H1 (cell line): Measurements from ENCODE around the gene TEX35. TPM values are rescaled to one million over a fixed set of nuclear protein-coding genes. Genes with fewer than 3 reads are reported as not detected.

Experiments used
- CTCF ChIA-PET: fragments of 300-600 bp; sonication (Branson Sonifier 250); formaldehyde crosslinking; loops from one replicate; lab custom pipeline; 2021; ENCODE audit not compliant: partially characterized antibody; lab: Charles Lee
- POLR2A ChIA-PET: fragments of 300-600 bp; sonication (Branson Sonifier 250); formaldehyde crosslinking; loops from one replicate; lab custom pipeline; 2021; ENCODE audit warnings: inconsistent platforms; ENCODE audit not compliant: partially characterized antibody; lab: Charles Lee
- DNase-seq, 2 experiments: peaks; one replicate each; pipeline versions ENCODE4 v3.0.0 to v3.0.0-alpha.2; 2010 to 2022; ENCODE audit warnings: low spot score in 2 of 2, low read depth in 1 of 2, mixed read lengths in 1 of 2
- FAIRE-seq: peaks from 2 replicates; lab custom pipeline; 2011; peaks lifted over from hg19 to GRCh38; lab: Jason Lieb, UNC
- H2AFZ ChIP-seq: 2 replicates; pipeline ENCODE4 v1.8.1; 2012; ENCODE audit warnings: low read length, inconsistent platforms
- H2AK5ac ChIP-seq: 2 replicates; pipeline ENCODE4 v1.6.1; 2013; ENCODE audit warnings: low read depth, low read length
- H2BK120ac ChIP-seq: replicated peaks from 2 replicates; pipeline ENCODE3; 2013; ENCODE audit warnings: low read depth, low read length, inconsistent platforms
- H2BK12ac ChIP-seq: 2 replicates; pipeline ENCODE4 v1.6.1; 2013; ENCODE audit warnings: low read depth, low read length
- H2BK15ac ChIP-seq: 2 replicates; pipeline ENCODE4 v1.6.1; 2013; ENCODE audit warnings: low read length
- H2BK20ac ChIP-seq: 2 replicates; pipeline ENCODE4 v1.6.1; 2013; ENCODE audit warnings: low read length
- H2BK5ac ChIP-seq: 2 replicates; pipeline ENCODE4 v1.6.1; 2013; ENCODE audit warnings: low read depth, low read length
- H3K14ac ChIP-seq: 2 replicates; pipeline ENCODE4 v1.6.1; 2013; ENCODE audit warnings: inconsistent platforms; ENCODE audit not compliant: insufficient read length
- H3K18ac ChIP-seq: 2 replicates; pipeline ENCODE4 v1.6.1; 2013; ENCODE audit warnings: low read length; ENCODE audit errors: extremely low read depth
- H3K23ac ChIP-seq: 2 replicates; pipeline ENCODE4 v1.6.1; 2013; ENCODE audit warnings: inconsistent platforms; ENCODE audit not compliant: insufficient read length
- H3K23me2 ChIP-seq: 2 replicates; pipeline ENCODE4 v1.6.1; 2013; ENCODE audit warnings: low read depth, low read length
- H3K27ac ChIP-seq: 2 replicates; pipeline ENCODE4 v1.6.1; 2011; ENCODE audit warnings: low read depth, low read length, inconsistent platforms
- H3K27me3 ChIP-seq, 4 experiments: replicated peaks in 1 of 4; 1 replicate in 1 of 4; 2 replicates in 3 of 4; pipeline versions ENCODE4 v1.6.1 to v1.8.1; 2011 to 2013; ENCODE audit warnings: low read length in 3 of 4, mild to moderate bottlenecking in 3 of 4, inconsistent platforms in 2 of 4, mixed read lengths in 2 of 4, moderate library complexity in 1 of 4; ENCODE audit not compliant: control insufficient read depth in 3 of 4, insufficient read depth in 3 of 4; ENCODE audit errors: extremely low read depth in 1 of 4
- H3K36me3 ChIP-seq, 4 experiments: 2 replicates each; pipeline versions ENCODE4 v1.6.1 to v1.8.1; 2011 to 2013; ENCODE audit warnings: mild to moderate bottlenecking in 4 of 4, low read length in 3 of 4, moderate library complexity in 2 of 4, control low read depth in 1 of 4, inconsistent platforms in 1 of 4; ENCODE audit not compliant: insufficient read depth in 4 of 4, control insufficient read depth in 2 of 4
- H3K4ac ChIP-seq: replicated peaks from 2 replicates; pipeline ENCODE3; 2013; ENCODE audit warnings: low read length, low read depth, mixed read lengths, inconsistent platforms; ENCODE audit not compliant: insufficient read length
- H3K4me1 ChIP-seq, 4 experiments: replicated peaks in 1 of 4; 1 replicate in 1 of 4; 2 replicates in 3 of 4; pipeline versions ENCODE4 v1.6.1 to v1.8.1; 2011 to 2013; ENCODE audit warnings: low read length in 3 of 4, inconsistent platforms in 2 of 4, mixed read lengths in 1 of 4; ENCODE audit not compliant: insufficient read depth in 4 of 4, control insufficient read depth in 3 of 4
- H3K4me2 ChIP-seq, 2 experiments: 2 replicates each; pipeline versions ENCODE4 v1.6.1 to v1.8.1; 2011 to 2013; ENCODE audit warnings: low read depth in 2 of 2, low read length in 2 of 2, control low read depth in 1 of 2, inconsistent platforms in 1 of 2, mild to moderate bottlenecking in 1 of 2; ENCODE audit not compliant: insufficient read depth in 1 of 2
- H3K4me3 ChIP-seq, 4 experiments: fragments of 200-600, 300-600 bp in 1 of 4; sonication (generic), shearing (Covaris generic), sonication (Bioruptor Twin) in 1 of 4; 2 replicates each; pipeline versions ENCODE4 v1.5.1 to v1.8.1; 2011 to 2016; ENCODE audit warnings: low read length in 4 of 4, low read depth in 3 of 4, control low read depth in 2 of 4, inconsistent platforms in 2 of 4, mild to moderate bottlenecking in 2 of 4, mixed read lengths in 1 of 4, moderate library complexity in 1 of 4; ENCODE audit not compliant: insufficient read depth in 2 of 4; ENCODE audit errors: extremely low read depth in 1 of 4
- H3K56ac ChIP-seq: replicated peaks from 2 replicates; pipeline ENCODE3; 2013; ENCODE audit warnings: low read depth, mild to moderate bottlenecking, mixed read lengths, low read length, inconsistent platforms; ENCODE audit not compliant: insufficient read length
- H3K79me1 ChIP-seq: 2 replicates; pipeline ENCODE4 v1.6.1; 2013; ENCODE audit warnings: low read depth, low read length, control low read depth
- H3K79me2 ChIP-seq, 2 experiments: 2 replicates each; pipeline versions ENCODE4 v1.6.1 to v1.8.1; 2012 to 2013; ENCODE audit warnings: low read length in 2 of 2, mild to moderate bottlenecking in 2 of 2, inconsistent platforms in 1 of 2; ENCODE audit not compliant: insufficient read depth in 2 of 2, control insufficient read depth in 1 of 2
- H3K9ac ChIP-seq, 4 experiments: replicated peaks in 1 of 4; 1 replicate in 1 of 4; 2 replicates in 3 of 4; pipeline versions ENCODE4 v1.6.1 to v1.8.1; 2011 to 2013; ENCODE audit warnings: low read depth in 3 of 4, low read length in 3 of 4, control low read depth in 2 of 4, mild to moderate bottlenecking in 2 of 4, moderate library complexity in 2 of 4, inconsistent platforms in 1 of 4; ENCODE audit errors: extremely low read depth in 1 of 4
- H3K9me3 ChIP-seq, 2 experiments: 2 replicates each; pipeline versions ENCODE4 v1.6.1 to v1.8.1; 2012 to 2013; ENCODE audit warnings: mild to moderate bottlenecking in 2 of 2, moderate library complexity in 2 of 2, control low read depth in 1 of 2, inconsistent platforms in 1 of 2, low read depth in 1 of 2, low read length in 1 of 2, mixed read lengths in 1 of 2; ENCODE audit not compliant: insufficient read depth in 2 of 2
- H4K20me1 ChIP-seq, 2 experiments: replicated peaks in 1 of 2; 2 replicates each; pipeline versions ENCODE3 to v1.8.1; 2011 to 2013; ENCODE audit warnings: inconsistent platforms in 2 of 2, low read length in 2 of 2, mild to moderate bottlenecking in 1 of 2; ENCODE audit not compliant: insufficient read depth in 2 of 2, control insufficient read depth in 1 of 2
- H4K5ac ChIP-seq: 2 replicates; pipeline ENCODE4 v1.6.1; 2013; ENCODE audit warnings: low read length, low read depth, mixed read lengths, inconsistent platforms; ENCODE audit not compliant: insufficient read length
- H4K8ac ChIP-seq: 2 replicates; pipeline ENCODE4 v1.8.0; 2013; ENCODE audit warnings: mild to moderate bottlenecking, moderate library complexity, low read length, inconsistent platforms; ENCODE audit not compliant: insufficient read depth; ENCODE audit errors: extremely low read depth
- H4K91ac ChIP-seq: replicated peaks from 2 replicates; pipeline ENCODE3; 2013; ENCODE audit warnings: low read length, mixed read lengths, inconsistent platforms; ENCODE audit not compliant: insufficient read length
- ASH2L ChIP-seq: fragments of 200-600, 300-600 bp; sonication (generic); IDR thresholded peaks from one replicate; pipeline ENCODE4 v1.7.1; 2017; ENCODE audit warnings: low read length
- CBX8 ChIP-seq: fragments of 300-800, 300-1000 bp; sonication (generic); IDR thresholded peaks from 2 replicates; pipeline ENCODE4 v1.7.1; 2016; ENCODE audit warnings: low read depth, low read length, borderline replicate concordance
- CHD1 ChIP-seq: IDR thresholded peaks from 2 replicates; pipeline ENCODE4 v1.6.1; 2012; ENCODE audit warnings: low read depth, low read length, improper control_type of control experiment
- JUN ChIP-seq: IDR thresholded peaks from 2 replicates; pipeline ENCODE4 v1.6.1; 2011; ENCODE audit warnings: low read depth, mild to moderate bottlenecking, improper control_type of control experiment, low read length
- KDM1A ChIP-seq: fragments of 200-600, 300-600 bp; sonication (generic); IDR thresholded peaks from 2 replicates; pipeline ENCODE4 v1.7.1; 2016; ENCODE audit warnings: mild to moderate bottlenecking, low read length, borderline replicate concordance
- NANOG ChIP-seq: IDR thresholded peaks from 2 replicates; pipeline ENCODE4 v1.6.1; 2011; ENCODE audit warnings: low read length, low read depth, mild to moderate bottlenecking, inconsistent platforms; ENCODE audit not compliant: insufficient read depth, poor library complexity, severe bottlenecking
- SAP30 ChIP-seq: fragments of 300-600 bp; sonication (generic); IDR thresholded peaks from 2 replicates; pipeline ENCODE4 v1.7.1; 2012; ENCODE audit warnings: low read length, moderate library complexity, mild to moderate bottlenecking, inconsistent platforms; ENCODE audit not compliant: insufficient read depth, insufficient replicate concordance
- SIRT6 ChIP-seq: IDR thresholded peaks from one replicate; pipeline ENCODE4 v1.7.1; 2012; ENCODE audit warnings: low read length, inconsistent platforms
- SP2 ChIP-seq: IDR thresholded peaks from 2 replicates; pipeline ENCODE4 v1.6.1; 2012; ENCODE audit warnings: mild to moderate bottlenecking, low read length, inconsistent platforms
- SUZ12 ChIP-seq: fragments of 200-600 bp; sonication (generic); IDR thresholded peaks from 2 replicates; pipeline ENCODE4 v1.6.1; 2012; ENCODE audit warnings: mild to moderate bottlenecking, inconsistent platforms, low read length, moderate library complexity, mixed read lengths
- USF2 ChIP-seq: IDR thresholded peaks from 2 replicates; pipeline ENCODE4 v1.6.1; 2011; ENCODE audit warnings: low read length, improper control_type of control experiment
- YY1 ChIP-seq: IDR thresholded peaks from 2 replicates; pipeline ENCODE4 v1.6.1; 2011; ENCODE audit warnings: low read depth, mild to moderate bottlenecking, low read length
- WGBS, 2 experiments: shearing (Covaris generic) in 1 of 2; methylation state at CpG; one replicate each; pipeline versions ENCODE4 v1.1.6 to v1.1.7; 2013 to 2015; ENCODE audit warnings: low lambda C conversion rate in 2 of 2, mixed read lengths in 2 of 2, inconsistent platforms in 1 of 2, low coverage in 1 of 2, missing lambda C conversion rate in 1 of 2; ENCODE audit not compliant: insufficient replicate concordance in 2 of 2, insufficient coverage in 1 of 2, insufficient read length in 1 of 2; ENCODE audit errors: extremely low coverage in 1 of 2, missing lambda C conversion rate in 1 of 2; 5-methylcytosine and 5-hydroxymethylcytosine counted together
- polyA plus RNA-seq, 7 experiments: library from polyadenylated mRNA; depleted of rRNA in 3 of 7; stranded (reverse) in 5 of 7; unstranded in 2 of 7; fragments of >200 nt in 5 of 7; fragments of 200-250 nt in 2 of 7; gene quantifications; 1 replicate in 5 of 7; 2 replicates in 1 of 7; 4 replicates in 1 of 7; pipeline versions ENCODE4 v1.2.1 to v1.2.3, GENCODE V29; 2011 to 2013; ENCODE audit warnings: missing spikeins in 2 of 7, mixed read lengths in 2 of 7
- total RNA-seq: library from RNA; stranded (reverse); fragmentation: NEBNext Ultra II Directional; extraction: Animal tissue kit (Norgen Biotek cat#: 25700); gene quantifications from 2 replicates; pipeline ENCODE4 v1.2.1, GENCODE V29; 2021
- TF ChIP-seq, protein P1 (sequence below): IDR thresholded peaks from 2 replicates; pipeline ENCODE4 v1.6.1; 2011; ENCODE audit warnings: low read depth, mild to moderate bottlenecking, low read length; ENCODE audit not compliant: insufficient read depth

The TEX35 gene
- total and polyA plus RNA-seq, 2 of the 8 experiments (the other 6 are each of a cell fraction or from before 2014, with no cell fraction given), result 0.03 TPM; not detected in 1

- Histone ChIP-seq H3K79me1 (no peaks in the 10 kb centered on the region), H3K36me3 (no peaks in the 10 kb centered on the region), H2AFZ (no peak overlapping the region), H3K27me3 (no peaks in the 10 kb centered on the region), H3K23ac (no peak overlapping the region), H3K9me3 (no peaks in the 10 kb centered on the region), H3K27ac (no peak overlapping the region), H4K8ac (no peak overlapping the region), H2BK5ac (no peak overlapping the region), H3K79me2 (no peaks in the 10 kb centered on the region), H3K14ac (no peak overlapping the region), H3K56ac (no peak overlapping the region), H2BK20ac (no peak overlapping the region), H4K20me1 (no peaks in the 10 kb centered on the region), H3K4me3 (no peak overlapping the region), H2BK120ac (no peak overlapping the region), H2BK15ac (no peak overlapping the region), H3K4ac (no peak overlapping the region), H2AK5ac (no peak overlapping the region), H3K23me2 (no peaks in the 10 kb centered on the region), H4K91ac (no peak overlapping the region), H2BK12ac (no peak overlapping the region), H3K4me2 (no peak overlapping the region), H3K18ac (no peak overlapping the region), H4K5ac (no peak overlapping the region), H3K9ac (no peak overlapping the region), H3K4me1 (no peaks in the 10 kb centered on the region; a peak in 1 of 7 replicates)
- ChIA-PET POLR2A (no interaction called here), CTCF (interaction anchor here (0.6 to 10.0 kb wide), 4 partner anchors 8 to 195 kb away, joined by 3 to 100 read pairs (median 5); no protein-coding TSS in a partner anchor)
- no peak for DNase-seq
- FAIRE-seq, result no peak
- 77% methylated on average over 4 of the region's 4 CpGs; no CpG with 5 or more reads in 1 of the 2 experiments for WGBS, 2 experiments
- TF ChIP-seq SIRT6 (no peak), CHD1 (no peak), SUZ12 (no peak), USF2 (no peak), YY1 (no peak), NANOG (no peak), JUN (no peak), SAP30 (no peak), SP2 (no peak), CBX8 (no peak), ASH2L (no peak), KDM1A (no peak)
- TF ChIP-seq, protein P1, sequence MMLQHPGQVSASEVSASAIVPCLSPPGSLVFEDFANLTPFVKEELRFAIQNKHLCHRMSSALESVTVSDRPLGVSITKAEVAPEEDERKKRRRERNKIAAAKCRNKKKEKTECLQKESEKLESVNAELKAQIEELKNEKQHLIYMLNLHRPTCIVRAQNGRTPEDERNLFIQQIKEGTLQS, result no peak
These were observed 21.2 kb upstream of the TEX35 start for GRCh38 chr1:178491721-178492120.
